A673 (cell line): ENCODE data around the gene SLC17A7. TPM values are rescaled to one million over a fixed set of nuclear protein-coding genes. Genes with fewer than 3 reads are reported as not detected.

Experiments
- BruUV-seq: library from RNA; stranded (reverse); fragments of 400-500 nt; replicated peaks from 2 replicates; lab custom pipeline; 2021; lab: Mats Ljungman, UMichigan
- CTCF ChIA-PET: fragments of 300-600 bp; sonication (Branson Sonifier 250); formaldehyde crosslinking; loops from one replicate; lab custom pipeline; 2022; ENCODE audit warnings: antibody characterized with exemption; lab: Charles Lee
- POLR2A ChIA-PET: fragments of 300-600 bp; sonication (Branson Sonifier 250); formaldehyde crosslinking; loops from one replicate; lab custom pipeline; 2022; ENCODE audit warnings: antibody characterized with exemption; ENCODE audit not compliant: low non-redundant PET; lab: Charles Lee
- DNase-seq: peaks from one replicate; pipeline ENCODE4 v3.0.0-alpha.2; 2015; ENCODE audit warnings: low spot score
- H3K27ac ChIP-seq: fragments of 200-600 bp; sonication (generic); 2 replicates; pipeline ENCODE4 v1.5.1; 2016; ENCODE audit warnings: mixed run types, low read depth, mild to moderate bottlenecking, mixed read lengths, antibody characterized with exemption, low read length; ENCODE audit not compliant: poor library complexity, severe bottlenecking
- H3K27me3 ChIP-seq: fragments of 200-600 bp; sonication (generic); replicated peaks from 2 replicates; pipeline ENCODE4 v1.6.1; 2017; ENCODE audit warnings: mixed run types, low read depth, mild to moderate bottlenecking, mixed read lengths, antibody characterized with exemption, low read length; ENCODE audit not compliant: insufficient read depth, poor library complexity
- H3K36me3 ChIP-seq: fragments of 200-600 bp; sonication (generic); 2 replicates; pipeline ENCODE4 v1.6.1; 2016; ENCODE audit warnings: mixed run types, mild to moderate bottlenecking, mixed read lengths, antibody characterized with exemption, low read length; ENCODE audit not compliant: insufficient read depth, poor library complexity, severe bottlenecking
- H3K4me1 ChIP-seq: fragments of 200-600 bp; sonication (generic); 2 replicates; pipeline ENCODE4 v1.6.1; 2017; ENCODE audit warnings: mixed run types, mild to moderate bottlenecking, mixed read lengths, antibody characterized with exemption, low read length; ENCODE audit not compliant: insufficient read depth, poor library complexity, severe bottlenecking
- H3K4me3 ChIP-seq: fragments of 200-600 bp; sonication (generic); 2 replicates; pipeline ENCODE4 v1.5.1; 2016; ENCODE audit warnings: low read depth, mixed run types, mild to moderate bottlenecking, mixed read lengths, low read length; ENCODE audit not compliant: poor library complexity, severe bottlenecking
- H3K9me3 ChIP-seq: fragments of 200-600 bp; sonication (generic); 2 replicates; pipeline ENCODE4 v1.6.1; 2016; ENCODE audit warnings: mixed run types, low read depth, mild to moderate bottlenecking, mixed read lengths, antibody characterized with exemption, low read length; ENCODE audit not compliant: poor library complexity, severe bottlenecking
- EZH2 ChIP-seq: fragments of 200-600 bp; sonication (generic); IDR thresholded peaks from 2 replicates; pipeline ENCODE4 v1.6.1; 2017; ENCODE audit warnings: borderline replicate concordance, low read depth, mild to moderate bottlenecking, mixed read lengths, antibody characterized with exemption, low read length; ENCODE audit not compliant: poor library complexity, severe bottlenecking
- intact Hi-C: fragments of 100-400 bp; cut with micrococcal nuclease; formaldehyde crosslinking; loops from one replicate; pipeline ENCODE4 v1.10.0; 2022; ENCODE audit not compliant: unreplicated experiment
- total RNA-seq: library from RNA; stranded (reverse); gene quantifications from 2 replicates; pipeline ENCODE4 v1.2.3, GENCODE V29; 2021
- TF ChIP-seq, protein P1 (sequence below): fragments of 300-800, 200-600 bp; sonication (generic); conservative IDR thresholded peaks from 2 replicates; pipeline ENCODE4 v1.5.1; 2017; ENCODE audit warnings: low read depth, mild to moderate bottlenecking, antibody characterized with exemption, low read length, moderate library complexity, mixed read lengths

Gene SLC17A7
- total RNA-seq, 1 experiment from 2014 or later, result 1.7 TPM

- CTCF ChIA-PET, result no interaction called here
- intact Hi-C loops, result no loop called here
- BruUV-seq, result no TSS peak
- Histone ChIP-seq H3K27ac (no peak within 1 kb of the TSS), H3K4me1 (peaks cover 18% of the 10 kb centered on the region), H3K4me3 (peak within 1 kb of the TSS; percentile 35), H3K36me3 (no peaks in the 10 kb centered on the region), H3K9me3 (no peaks in the 10 kb centered on the region), H3K27me3 (peaks cover 93% of the 10 kb centered on the region)
- POLR2A ChIA-PET, result no interaction called here
- DNase-seq, result no peak
- TF ChIP-seq, protein P1, sequence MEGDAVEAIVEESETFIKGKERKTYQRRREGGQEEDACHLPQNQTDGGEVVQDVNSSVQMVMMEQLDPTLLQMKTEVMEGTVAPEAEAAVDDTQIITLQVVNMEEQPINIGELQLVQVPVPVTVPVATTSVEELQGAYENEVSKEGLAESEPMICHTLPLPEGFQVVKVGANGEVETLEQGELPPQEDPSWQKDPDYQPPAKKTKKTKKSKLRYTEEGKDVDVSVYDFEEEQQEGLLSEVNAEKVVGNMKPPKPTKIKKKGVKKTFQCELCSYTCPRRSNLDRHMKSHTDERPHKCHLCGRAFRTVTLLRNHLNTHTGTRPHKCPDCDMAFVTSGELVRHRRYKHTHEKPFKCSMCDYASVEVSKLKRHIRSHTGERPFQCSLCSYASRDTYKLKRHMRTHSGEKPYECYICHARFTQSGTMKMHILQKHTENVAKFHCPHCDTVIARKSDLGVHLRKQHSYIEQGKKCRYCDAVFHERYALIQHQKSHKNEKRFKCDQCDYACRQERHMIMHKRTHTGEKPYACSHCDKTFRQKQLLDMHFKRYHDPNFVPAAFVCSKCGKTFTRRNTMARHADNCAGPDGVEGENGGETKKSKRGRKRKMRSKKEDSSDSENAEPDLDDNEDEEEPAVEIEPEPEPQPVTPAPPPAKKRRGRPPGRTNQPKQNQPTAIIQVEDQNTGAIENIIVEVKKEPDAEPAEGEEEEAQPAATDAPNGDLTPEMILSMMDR, result no peak
- TF ChIP-seq EZH2, result peak; percentile 88
Measured at GRCh38 chr19:49423071-49423984, 18.0 kb downstream of the SLC17A7 start, which contains the start of gene PTH2. TSS of gene PTH2 (minus strand) at chr19:49423441. CDS start at chr19:49423339, 102 bp downstream.

- ChIA-PET CTCF (interaction anchor here (0.5 to 0.6 kb wide), 2 partner anchors 183 to 245 kb away, joined by 3 read pairs; no protein-coding TSS in a partner anchor), POLR2A (no interaction called here)
- peaks cover 85% of the 10 kb centered on the region for H3K27me3 ChIP-seq
- no TSS peak for BruUV-seq
- peak; percentile 59 for DNase-seq
- no peaks in the 10 kb centered on the region for H3K9me3 ChIP-seq
- H3K4me1 ChIP-seq, result peaks cover 18% of the 10 kb centered on the region
- no peak for TF ChIP-seq EZH2
- TF ChIP-seq, protein P1, result peak; percentile 59
- intact Hi-C loops, result no loop called here
- H3K36me3 ChIP-seq, result no peaks in the 10 kb centered on the region
- H3K4me3 ChIP-seq, result peak overlapping the region; percentile 35
- no peak overlapping the region for H3K27ac ChIP-seq
Measured at GRCh38 chr19:49422407-49423070, 18.8 kb downstream of the SLC17A7 start.

GRCh38 chr19:49421878-49422202 lies 19.5 kb downstream of the SLC17A7 start:
- TF ChIP-seq, protein P1, result no peak
- TF ChIP-seq EZH2, result no peak
- ChIA-PET POLR2A (interaction anchor here (0.7 kb wide), 1 partner anchor 18 kb away, joined by 5 read pairs; no protein-coding TSS in a partner anchor), CTCF (interaction anchor here (0.5 to 0.6 kb wide), 3 partner anchors 57 to 246 kb away, joined by 3 read pairs; no protein-coding TSS in a partner anchor)
- Histone ChIP-seq H3K9me3 (no peaks in the 10 kb centered on the region), H3K27ac (no peak overlapping the region), H3K4me1 (peaks cover 18% of the 10 kb centered on the region), H3K27me3 (peaks cover 78% of the 10 kb centered on the region), H3K36me3 (no peaks in the 10 kb centered on the region), H3K4me3 (no peak overlapping the region)
- intact Hi-C loops, result no loop called here
- BruUV-seq, result no TSS peak
- no peak for DNase-seq
